ENCODE results near the gene ZFPL1. TPM values are rescaled to one million over a fixed set of nuclear protein-coding genes. Genes with fewer than 3 reads are reported as not detected.

Gene ZFPL1
- total and polyA plus RNA-seq, 11 donors: 19.6 to 44.4 (median 25.4) TPM

DNA sequence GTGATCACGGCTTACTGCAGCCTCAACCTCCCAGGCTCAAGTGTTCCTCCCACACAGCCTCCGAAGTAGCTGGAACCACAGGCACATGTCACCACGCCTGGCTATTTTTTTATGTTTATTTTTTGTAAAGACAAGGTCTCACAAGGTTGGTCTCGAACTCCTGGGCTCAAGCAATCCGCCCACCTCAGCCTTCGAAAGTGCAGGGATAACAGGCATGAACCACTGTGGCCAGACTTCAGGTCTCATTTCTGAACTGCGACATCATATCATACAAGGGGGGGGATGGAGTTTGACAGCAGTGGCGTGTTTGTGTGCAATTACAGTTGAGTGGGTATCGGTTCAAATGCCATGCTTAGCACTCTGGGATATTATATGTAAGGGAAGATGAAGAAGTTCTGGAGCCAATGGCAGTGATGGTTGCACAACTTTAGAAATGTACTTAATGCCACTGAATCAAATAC, 32.6 kb upstream of the ZFPL1 start:
- no peak for ATAC-seq
- TF ChIP-seq POLR2A (IDR thresholded peaks at IDR 0.05): no peak
- TF ChIP-seq CTCF (IDR thresholded peaks at IDR 0.05): no peak
- no peaks in the 10 kb centered on the region for H3K27me3 ChIP-seq

DNA sequence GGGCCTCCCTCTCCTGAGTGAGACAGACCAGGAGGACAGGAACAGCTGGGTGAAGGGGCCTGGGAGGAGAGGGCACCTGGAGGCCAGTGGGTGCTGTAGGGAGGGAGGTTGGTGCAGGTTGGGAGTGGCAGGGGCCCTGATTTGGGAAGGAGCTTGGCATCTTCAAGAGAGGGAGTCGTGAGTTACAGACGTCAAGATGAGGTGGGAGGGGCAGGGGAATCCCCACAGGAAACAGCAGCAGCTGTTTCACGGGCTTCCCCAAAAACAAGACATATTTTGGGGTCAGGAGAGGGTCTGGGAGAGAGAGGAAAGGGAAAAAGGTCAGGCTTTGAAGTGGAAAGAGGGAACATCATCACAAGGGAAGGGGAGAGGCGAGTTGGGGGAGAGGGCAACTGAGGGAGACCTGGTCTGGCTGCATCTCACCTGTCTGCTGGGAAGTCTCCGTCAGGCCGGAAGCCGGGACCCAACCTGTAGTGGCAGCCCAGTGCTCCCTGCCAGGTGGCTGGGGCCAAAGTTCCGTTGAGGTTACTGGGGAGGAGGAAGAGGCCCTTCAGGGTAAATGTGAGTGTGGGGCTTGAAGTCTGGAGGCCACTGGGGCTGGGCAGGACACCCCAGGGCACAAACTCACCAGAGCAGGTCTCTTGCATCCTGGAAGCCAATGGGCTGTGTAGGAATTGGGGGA, 30.1 kb upstream of the ZFPL1 start:
- intact Hi-C loops (cut with DNase I): no loop called here
- no peaks in the 10 kb centered on the region for H3K27me3 ChIP-seq
- H3K4me1 ChIP-seq: no peaks in the 10 kb centered on the region
- H3K9me3 ChIP-seq: no peaks in the 10 kb centered on the region
- H3K27ac ChIP-seq: no peak overlapping the region
- H3K36me3 ChIP-seq: no peaks in the 10 kb centered on the region
- no peak for TF ChIP-seq POLR2A (IDR thresholded peaks at IDR 0.05)
- ATAC-seq (no peak), DNase-seq (no peak)
- WGBS, 4 donors: 49 to 60% (median 54%) methylated on average over 8 of the region's 8 CpGs
- H3K4me3 ChIP-seq: no peak overlapping the region

More for the DNA sequence above, 32.6 kb upstream of the ZFPL1 start:
- 73 to 83% (median 81%) methylated on average over 9 of the region's 9 CpGs for WGBS, 4 donors
- no peak for DNase-seq
- Histone ChIP-seq H3K27ac (no peak overlapping the region), H3K4me1 (peaks cover 0 to 20% (median 8%) of the 10 kb centered on the region in 12 donors), H3K4me3 (no peak overlapping the region), H3K36me3 (no peaks in the 10 kb centered on the region), H3K9me3 (no peaks in the 10 kb centered on the region)
- intact Hi-C loops (cut with DNase I): no loop called here

GRCh38 chr11:65055538-65055937, 28.5 kb upstream of the ZFPL1 start:
- H3K27ac ChIP-seq: no peak overlapping the region
- DNase-seq (no peak), ATAC-seq (no peak)
- H3K36me3 ChIP-seq: no peaks in the 10 kb centered on the region
- TF ChIP-seq POLR2A (IDR thresholded peaks at IDR 0.05) (no peak), CTCF (IDR thresholded peaks at IDR 0.05) (no peak)
- intact Hi-C loops (cut with DNase I): no loop called here
- H3K4me1 ChIP-seq: no peaks in the 10 kb centered on the region
- H3K27me3 ChIP-seq: no peaks in the 10 kb centered on the region
- H3K4me3 ChIP-seq: no peak overlapping the region
- H3K9me3 ChIP-seq: no peaks in the 10 kb centered on the region
- WGBS, 4 donors: 77 to 88% (median 85%) methylated on average over 1 of the region's 1 CpG

GRCh38 chr11:65056999-65057398, 27.0 kb upstream of the ZFPL1 start:
- WGBS, 4 donors: 87 to 92% (median 88%) methylated on average over 6 of the region's 6 CpGs
- no peak overlapping the region for H3K27ac ChIP-seq
- no peaks in the 10 kb centered on the region for H3K4me1 ChIP-seq
- H3K36me3 ChIP-seq: no peaks in the 10 kb centered on the region
- no peak for TF ChIP-seq POLR2A (IDR thresholded peaks at IDR 0.05)
- TF ChIP-seq CTCF (IDR thresholded peaks at IDR 0.05): no peak
- intact Hi-C loops (cut with DNase I): no loop called here
- no peaks in the 10 kb centered on the region for H3K27me3 ChIP-seq
- H3K9me3 ChIP-seq: no peaks in the 10 kb centered on the region
- DNase-seq: no peak
- no peak for ATAC-seq
- H3K4me3 ChIP-seq: no peak overlapping the region

- DNase-seq: no peak
- H3K36me3 ChIP-seq: no peaks in the 10 kb centered on the region
- no peak overlapping the region for H3K27ac ChIP-seq
- H3K4me1 ChIP-seq: no peaks in the 10 kb centered on the region
- 89 to 92% (median 91%) methylated on average over 7 of the region's 7 CpGs for WGBS, 4 donors
- TF ChIP-seq POLR2A (IDR thresholded peaks at IDR 0.05): no peak
- TF ChIP-seq CTCF (IDR thresholded peaks at IDR 0.05): no peak
- no peak for ATAC-seq
- H3K9me3 ChIP-seq: no peaks in the 10 kb centered on the region
- intact Hi-C loops (cut with DNase I): no loop called here
- no peaks in the 10 kb centered on the region for H3K27me3 ChIP-seq
- no peak overlapping the region for H3K4me3 ChIP-seq
Measured at GRCh38 chr11:65057526-65057925, 26.5 kb upstream of the ZFPL1 start.

All from heart left ventricle (tissue), 16 donors.